Urothelium cell line (cell line): ENCODE results near the gene WNT11.
A peak's percentile ranks its signal among the peaks of the same experiment; 100 is the strongest.

Experiments used
- DNase-seq: peaks from one replicate; pipeline ENCODE4 v3.0.0; 2011; ENCODE audit warnings: low spot score, mixed read lengths
- FAIRE-seq: peaks from 2 replicates; lab custom pipeline; 2011; peaks lifted over from hg19 to GRCh38; lab: Jason Lieb, UNC

Gene WNT11

DNA sequence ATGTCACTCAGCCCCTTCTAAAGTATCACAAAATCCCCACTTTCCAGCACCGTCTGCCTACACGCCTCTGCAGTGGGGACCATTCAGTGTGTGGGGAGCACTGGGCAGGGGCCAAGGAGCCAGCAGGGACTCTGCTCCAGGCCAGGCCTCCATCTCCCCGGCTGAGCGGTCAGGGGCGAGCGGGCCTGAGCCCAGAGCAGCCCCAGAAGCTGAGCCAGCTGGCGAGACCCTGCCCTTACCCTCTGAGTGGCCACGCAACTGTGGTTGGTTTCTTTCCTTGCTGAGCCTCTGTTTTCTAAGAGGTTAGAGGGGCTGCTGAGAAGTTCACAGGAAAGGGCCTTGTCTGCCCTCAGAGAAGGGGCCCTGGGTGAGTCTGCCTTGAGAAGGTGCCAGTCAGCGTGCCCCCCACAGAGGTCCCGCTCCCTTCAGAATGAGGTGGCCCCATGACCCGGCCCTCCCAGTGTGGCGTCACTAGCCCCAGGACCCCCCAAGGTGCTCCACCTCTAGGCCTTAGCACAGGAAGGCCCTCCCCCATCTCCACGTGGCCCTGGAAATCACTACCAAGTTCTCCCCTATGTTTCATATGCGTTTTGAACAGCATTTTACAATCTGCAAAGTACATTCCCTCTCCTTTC lies 46.9 kb downstream of the WNT11 start:
- FAIRE-seq: no peak
- no peak for DNase-seq

DNA sequence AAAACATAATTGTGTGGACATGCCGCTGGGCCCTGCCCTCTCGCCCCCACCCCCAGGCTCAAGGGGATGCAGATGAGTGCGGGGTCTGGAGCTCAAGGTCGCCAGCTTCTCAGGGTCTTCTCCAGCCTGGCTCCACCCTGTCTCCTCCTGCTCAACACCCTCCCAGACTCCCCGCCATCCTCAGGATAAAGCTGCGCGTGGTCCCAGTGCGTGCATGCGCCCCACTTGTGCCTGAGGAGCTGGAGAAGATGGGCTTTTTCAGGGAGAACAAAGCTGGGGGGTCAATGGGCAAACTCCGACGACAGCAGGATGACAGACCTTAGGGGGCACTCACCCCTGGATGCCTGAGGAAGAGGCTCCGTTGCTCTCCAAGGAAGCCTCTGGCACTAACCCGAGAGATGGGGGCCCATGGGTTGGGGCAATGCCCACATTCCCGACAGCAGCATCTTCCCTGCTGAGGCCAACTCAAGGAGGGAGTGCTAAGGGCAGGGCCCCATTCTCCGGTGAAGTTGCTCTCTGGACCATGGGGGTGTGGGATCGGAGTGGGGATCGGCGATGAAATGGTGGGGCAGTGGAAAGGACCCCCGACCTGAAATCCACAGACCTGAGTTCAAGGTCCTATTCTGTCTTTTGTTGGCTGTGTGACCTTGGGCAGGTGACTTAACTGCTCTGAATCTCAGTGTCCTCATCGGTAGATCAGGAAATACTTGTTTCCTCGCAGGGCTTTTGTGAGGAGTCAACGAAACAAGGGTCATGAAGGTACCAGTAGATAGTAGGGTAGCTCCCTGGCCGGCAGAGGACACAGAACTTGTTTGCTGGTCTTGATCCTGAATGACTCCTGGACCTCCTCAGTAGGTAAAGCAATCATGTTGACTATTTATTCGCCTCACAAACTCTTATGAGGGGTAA lies 47.7 kb downstream of the WNT11 start:
- DNase-seq: no peak
- no peak for FAIRE-seq

DNA sequence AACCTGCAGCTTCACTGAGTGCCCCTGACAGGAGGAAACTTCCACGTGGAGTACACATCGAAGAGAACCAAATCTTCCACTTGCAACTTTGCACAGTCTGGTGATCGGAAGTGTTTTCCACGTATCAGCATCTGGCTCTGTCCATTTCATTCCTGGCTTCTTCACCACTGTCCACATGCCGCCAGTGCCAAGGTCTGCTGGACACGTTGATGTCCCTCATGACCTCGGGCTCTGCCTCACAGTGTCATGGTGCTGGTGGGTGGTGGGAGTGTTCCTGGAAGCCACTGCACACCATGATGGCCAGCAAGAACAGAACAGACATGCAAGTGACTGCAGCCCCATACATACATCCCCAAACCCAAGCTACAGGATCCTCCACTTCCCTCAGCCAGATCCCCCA lies 48.4 kb downstream of the WNT11 start:
- DNase-seq (no peak), FAIRE-seq (no peak)

DNA sequence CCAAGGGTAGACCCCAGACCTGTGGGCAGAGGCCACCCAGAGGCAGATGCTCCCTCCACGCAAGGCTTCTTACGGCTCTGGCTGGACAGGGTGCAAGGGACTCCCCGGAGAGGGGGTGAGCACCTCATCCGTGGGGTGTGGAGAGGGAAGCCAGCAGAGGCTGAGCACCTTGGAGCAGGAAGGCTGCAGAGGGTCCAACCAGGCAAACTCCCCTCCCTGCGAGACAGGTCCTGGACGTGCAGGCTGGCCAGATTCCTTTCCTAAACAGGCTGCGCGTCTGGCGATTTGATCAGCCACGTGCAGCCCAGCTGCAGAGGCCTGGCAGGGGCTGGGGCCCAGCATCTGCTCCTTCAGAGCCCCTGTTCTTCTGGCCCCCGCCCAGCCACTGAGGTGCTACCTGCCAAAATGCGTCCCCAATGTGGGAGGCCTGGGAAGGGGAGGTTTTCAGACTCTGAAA lies 49.3 kb downstream of the WNT11 start:
- no peak for FAIRE-seq
- DNase-seq: no peak

DNA sequence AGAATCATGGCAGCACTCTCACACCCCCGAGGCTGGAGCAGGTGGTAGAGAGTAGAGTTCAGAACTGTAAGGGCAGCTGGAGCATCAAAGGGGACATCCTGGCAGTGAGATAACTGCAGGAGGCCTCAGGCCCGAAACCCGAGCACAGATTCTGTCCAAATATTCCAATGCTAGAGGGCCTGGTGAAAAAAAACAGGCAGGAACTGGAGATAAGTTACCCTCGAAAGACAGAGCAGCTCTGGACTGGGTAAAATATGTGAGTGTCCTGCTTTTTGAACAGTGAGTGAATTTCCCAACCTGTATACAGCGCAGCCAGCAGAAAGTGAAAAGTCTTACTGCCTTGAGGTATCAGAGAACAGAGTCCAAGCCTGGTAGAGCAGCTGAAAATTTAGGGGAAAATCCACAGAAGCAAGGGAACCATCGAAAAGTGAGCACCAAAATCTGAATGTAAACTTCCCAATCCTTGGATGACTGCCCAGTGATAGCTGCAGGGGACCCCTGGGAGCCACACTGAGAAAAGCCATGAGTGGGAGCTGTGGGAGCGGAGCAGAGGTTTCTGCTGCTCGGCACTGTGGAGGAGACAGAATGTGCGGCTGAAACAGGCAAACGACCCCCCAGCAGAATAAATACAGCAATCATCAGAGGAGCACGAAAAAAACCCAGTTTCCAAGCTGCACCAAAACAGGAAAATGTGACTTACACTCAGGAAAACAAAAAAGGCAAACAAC lies 50.6 kb downstream of the WNT11 start:
- no peak for FAIRE-seq

DNA sequence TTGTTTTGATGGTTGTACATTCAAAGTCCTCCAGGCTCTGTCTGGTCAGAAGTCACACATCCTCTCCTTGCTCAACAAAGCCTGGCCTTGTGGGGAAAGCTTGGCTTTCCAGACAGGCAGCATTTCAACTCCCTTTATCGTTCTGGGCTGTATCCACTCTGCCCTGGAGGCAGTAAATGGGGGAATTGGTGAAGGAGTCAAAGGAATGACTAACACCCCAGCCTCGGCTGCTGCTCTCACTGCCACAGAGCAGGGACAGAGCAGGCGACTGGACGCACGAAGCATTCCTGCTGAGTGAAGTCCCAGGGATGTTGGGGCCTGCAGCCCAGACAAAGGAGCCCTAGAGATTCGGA lies 52.8 kb downstream of the WNT11 start:
- DNase-seq (no peak), FAIRE-seq (no peak)

More for the DNA sequence above, 50.6 kb downstream of the WNT11 start:
- no peak for DNase-seq

DNA sequence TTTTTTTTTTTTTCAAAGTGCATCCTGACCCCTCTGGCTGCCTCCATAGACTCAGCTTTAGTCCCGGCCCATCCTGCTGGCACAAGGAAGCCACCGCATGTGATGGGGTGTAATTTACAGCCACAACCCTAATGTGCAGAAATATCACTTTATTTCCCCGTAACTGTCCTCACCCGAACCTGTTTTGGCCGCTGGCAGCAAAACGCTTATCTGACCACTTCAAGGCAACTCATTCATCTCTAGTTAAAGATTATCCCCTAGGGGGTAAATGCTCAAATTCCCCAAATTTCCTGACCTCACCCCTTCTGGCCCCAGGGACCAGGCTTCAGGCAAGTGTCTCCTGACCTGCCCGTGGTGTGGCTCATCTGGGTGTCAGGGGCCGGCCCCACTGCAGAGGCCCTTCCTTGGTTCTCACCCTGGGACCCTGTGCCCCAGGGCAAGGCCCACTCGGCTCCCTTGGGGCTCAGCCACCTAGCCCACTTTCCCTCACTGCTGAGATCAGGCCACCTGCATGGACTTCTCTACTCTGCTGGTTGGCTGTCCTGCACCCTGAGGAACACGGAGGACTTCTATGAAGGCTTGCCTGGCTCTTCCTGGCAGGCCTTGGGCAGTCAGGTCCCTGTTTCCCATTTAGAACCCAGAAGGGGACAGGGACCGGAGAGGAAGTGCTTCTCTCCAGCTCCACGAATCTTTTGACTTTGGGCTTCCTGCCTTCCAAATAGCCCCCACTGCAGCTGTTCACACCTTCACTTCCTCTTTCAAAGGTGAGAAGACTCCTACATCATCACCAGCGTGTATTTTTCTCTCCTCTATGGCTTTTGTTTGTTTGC lies 53.3 kb downstream of the WNT11 start:
- no peak for DNase-seq
- FAIRE-seq: no peak

DNA sequence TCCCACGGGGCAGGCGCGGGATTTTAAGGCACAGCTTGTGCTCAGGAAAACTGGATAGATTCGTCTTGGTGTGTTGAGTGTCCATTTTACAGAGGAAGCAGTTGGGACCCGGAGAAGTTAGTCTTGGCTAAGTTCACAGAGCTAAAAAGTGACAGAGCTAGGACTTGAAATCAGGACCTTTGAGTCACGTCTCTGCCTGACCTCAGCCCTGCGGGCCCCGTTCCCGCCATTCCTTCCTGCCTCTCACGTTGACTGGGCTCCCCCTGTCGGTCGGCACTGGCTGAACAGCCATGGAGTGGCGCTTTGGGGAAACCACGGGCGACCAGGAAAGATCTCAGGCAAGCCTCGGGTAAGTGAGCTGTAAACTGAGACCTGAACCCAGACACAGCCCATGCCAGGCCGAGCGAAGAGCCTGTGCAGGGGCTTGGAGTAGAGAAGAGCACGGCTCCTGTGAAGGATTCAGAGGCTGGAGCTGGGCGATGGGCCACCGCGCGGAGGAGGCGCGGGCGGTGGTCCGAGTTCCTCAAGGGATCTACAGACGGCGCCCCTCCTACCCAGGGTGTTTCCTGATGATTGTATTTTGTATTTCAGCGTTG lies 54.1 kb downstream of the WNT11 start:
- DNase-seq: peak; percentile 92
- peak; percentile 46 for FAIRE-seq

DNA sequence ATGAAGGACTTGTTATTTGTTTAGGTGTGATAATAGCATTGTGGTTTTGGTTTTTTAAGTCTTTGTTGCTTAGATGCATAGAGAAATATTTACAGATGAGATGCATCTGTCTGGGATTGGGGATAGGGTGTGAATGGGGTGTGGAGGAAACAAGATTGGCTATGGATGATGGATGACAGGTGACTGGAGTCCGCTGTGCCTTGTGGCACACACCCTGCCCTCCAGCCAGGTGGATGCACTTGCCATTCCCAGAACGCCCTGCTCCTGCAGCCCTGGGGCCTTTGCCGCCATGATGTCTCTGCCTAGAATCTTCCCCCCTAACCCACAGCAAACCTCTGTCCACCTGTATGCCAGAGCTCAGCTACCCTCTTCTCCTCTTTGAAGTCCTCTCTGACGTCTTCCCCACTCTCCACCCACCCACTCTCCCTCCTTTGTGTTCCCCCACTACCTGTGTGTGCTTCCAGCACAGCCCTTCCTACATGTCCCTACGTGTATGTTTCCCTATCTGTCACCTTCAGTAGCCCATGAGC lies 54.7 kb downstream of the WNT11 start:
- FAIRE-seq: no peak
- no peak for DNase-seq

DNA sequence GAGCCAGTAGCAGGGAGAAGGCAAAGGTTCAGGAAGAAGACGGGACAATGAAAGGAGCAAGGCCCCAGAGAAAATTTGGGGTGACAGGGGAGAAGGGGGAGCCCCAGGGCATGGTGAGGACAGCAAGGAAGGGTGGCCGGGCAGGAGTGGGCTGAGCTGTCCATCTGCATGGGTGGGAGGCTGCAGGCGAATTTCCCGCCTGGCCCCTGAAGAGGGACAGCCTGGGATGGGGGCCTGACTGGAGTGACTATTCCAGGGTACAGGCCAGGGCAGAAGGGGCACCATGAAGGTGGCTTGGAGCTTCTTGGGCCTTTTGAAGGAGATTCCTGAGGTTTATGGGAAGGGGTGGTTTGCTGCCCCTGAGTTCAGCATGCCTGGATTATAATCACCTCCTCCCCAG lies 56.2 kb downstream of the WNT11 start:
- FAIRE-seq: no peak

DNA sequence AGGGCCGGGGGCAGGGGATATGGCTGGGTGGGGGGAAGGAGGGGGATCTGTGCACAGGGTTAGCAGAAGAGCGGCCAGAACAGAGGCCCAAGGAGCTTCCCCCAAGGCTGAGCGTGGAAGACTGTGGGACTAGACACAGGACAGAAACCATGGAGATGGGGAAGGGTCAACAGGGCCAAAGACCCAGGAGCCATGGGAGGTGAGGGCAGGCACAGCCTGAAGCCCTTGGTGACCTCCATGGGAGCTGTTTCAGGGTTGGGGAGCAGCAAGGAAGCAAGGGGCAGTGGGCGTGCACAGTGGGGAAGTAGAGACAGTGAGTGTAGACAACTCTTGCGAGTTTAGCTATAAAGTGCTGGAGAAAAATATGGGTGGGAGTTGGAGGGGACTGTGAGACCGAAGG lies 56.6 kb downstream of the WNT11 start:
- FAIRE-seq: no peak
- DNase-seq: no peak

More for the DNA sequence above, 56.2 kb downstream of the WNT11 start:
- DNase-seq: no peak

DNA sequence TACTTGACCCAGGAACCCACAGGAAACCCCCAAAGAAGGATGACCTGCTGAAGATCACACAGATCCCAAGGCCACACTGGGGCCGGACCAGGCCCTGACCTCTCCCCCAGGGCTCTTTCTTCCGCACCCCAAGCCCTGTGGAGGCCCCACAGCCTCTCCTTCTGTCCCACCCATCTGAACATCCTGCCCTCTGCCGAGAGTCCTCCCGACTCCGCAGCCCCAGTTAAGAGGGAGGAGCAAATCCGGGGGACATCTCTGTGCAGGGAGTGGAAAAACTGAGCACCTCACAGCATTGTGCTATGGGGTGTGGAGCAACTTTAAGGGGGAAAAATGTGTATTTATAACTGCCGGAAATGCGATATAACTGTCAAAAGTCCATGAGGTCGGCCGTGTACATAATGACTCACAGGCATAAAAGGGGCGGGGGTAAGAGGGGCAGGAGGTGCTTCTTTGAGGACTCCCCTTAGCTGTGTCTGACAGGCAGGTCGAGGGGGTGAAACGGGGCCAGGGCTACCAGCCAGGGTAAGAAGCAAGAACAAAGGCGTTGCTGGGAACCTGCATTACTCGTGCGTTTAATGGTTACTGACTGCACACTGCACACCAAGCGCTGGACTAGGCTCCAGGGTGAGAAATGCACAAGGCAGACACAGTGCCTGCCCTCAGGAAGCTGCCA lies 57.2 kb downstream of the WNT11 start:
- FAIRE-seq (no peak), DNase-seq (no peak)

DNA sequence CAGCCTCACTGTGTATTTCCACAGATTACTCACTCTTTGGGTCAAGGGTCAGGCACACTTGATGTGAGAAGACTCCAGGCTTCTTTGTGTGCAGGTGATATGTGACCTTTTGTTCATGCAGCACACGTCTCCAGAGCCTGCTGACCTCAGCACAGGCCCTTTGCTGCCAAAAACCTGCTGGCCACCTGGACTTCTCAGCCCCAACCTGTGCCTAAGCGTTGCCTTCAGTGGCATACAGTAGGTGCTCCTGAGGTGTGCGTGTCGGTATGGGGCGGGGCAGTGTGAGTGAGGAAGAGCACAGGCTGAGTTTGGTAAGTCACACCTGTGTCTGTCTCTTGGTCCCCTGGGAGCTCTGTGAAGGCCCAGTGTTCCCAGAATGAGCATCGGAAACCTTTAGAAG lies 58.1 kb downstream of the WNT11 start:
- FAIRE-seq: no peak
- no peak for DNase-seq

DNA sequence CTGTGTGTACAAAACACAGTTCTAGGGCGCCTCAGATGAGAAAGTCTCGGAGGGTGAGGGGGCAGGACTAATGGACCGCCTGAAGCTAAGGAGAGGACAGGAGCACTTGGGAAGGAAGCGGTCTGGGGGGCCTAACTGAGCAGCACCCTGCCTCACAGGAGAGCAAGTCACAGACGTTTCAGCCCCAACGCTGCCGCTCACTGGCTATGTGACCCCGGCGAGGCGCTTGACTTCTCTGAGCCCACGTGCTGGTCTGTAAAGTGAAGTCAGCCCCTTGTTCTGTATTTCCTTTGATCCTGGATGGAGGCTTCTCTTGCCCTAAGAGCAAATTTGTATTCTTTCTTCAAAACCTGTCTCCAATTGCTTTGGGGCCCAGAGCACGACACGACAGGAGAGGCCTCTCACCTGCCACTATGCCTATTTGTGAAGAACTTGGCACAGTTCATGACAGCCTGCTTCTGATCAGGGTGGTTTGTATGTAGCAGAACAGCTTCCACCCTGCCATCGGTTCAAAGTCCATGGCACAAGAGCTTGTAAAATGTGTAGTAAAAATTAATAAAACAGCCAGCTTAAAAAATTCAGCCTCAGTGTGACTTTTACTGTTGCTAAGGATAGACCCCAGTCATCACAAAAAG lies 59.1 kb downstream of the WNT11 start:
- no peak for DNase-seq
- no peak for FAIRE-seq

DNA sequence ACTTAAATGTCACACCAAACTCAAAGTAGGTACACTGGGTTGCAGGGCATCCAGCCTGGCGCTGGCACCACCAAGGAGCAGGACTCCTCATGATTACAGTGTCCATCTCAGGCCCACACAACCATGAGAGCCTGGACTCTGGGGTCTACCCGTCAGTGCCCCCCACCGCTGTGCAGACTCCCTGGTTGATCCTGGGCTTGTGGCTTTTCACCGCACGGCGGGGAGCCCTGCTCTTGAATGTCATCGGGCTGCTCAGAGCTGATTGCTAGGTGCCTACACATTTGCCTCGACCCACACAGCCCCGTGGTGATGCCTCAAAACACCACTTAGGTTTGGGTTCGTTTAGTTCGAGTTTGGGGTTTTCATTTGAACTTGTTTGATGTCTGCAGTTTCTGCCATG lies 63.0 kb downstream of the WNT11 start:
- DNase-seq (no peak), FAIRE-seq (no peak)

DNA sequence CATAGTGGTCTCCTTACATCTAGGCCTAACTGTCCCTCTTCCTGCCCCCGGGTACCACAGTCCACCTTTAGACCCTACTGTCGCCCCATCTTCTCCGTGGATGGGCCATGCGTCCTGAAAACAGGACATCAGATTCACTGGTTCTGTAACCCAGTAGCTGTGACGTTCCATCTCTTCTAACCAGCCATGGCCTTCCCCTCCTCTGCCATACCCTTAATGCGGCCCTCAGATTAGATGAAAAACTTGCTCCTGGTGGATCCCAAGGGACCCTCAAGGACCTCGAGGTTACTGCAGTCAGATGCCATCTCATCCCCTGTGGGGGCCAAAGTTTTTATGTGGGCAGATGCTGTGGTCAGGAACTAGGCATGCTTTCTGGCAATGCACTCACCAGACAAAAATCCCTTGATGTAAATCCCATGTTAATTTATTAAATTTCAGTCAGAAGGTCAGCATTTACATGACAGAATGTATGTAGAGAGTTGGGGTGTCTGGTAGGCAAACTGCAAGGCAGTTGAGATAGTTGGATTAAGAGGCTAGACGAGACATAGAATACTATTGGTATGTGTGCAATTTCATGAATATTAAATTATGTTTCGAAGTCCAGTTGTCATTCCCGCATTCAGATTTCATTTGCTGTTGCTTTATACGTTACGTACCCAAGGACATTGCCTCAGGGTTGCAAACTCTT lies 64.3 kb downstream of the WNT11 start:
- DNase-seq: no peak
- no peak for FAIRE-seq

DNA sequence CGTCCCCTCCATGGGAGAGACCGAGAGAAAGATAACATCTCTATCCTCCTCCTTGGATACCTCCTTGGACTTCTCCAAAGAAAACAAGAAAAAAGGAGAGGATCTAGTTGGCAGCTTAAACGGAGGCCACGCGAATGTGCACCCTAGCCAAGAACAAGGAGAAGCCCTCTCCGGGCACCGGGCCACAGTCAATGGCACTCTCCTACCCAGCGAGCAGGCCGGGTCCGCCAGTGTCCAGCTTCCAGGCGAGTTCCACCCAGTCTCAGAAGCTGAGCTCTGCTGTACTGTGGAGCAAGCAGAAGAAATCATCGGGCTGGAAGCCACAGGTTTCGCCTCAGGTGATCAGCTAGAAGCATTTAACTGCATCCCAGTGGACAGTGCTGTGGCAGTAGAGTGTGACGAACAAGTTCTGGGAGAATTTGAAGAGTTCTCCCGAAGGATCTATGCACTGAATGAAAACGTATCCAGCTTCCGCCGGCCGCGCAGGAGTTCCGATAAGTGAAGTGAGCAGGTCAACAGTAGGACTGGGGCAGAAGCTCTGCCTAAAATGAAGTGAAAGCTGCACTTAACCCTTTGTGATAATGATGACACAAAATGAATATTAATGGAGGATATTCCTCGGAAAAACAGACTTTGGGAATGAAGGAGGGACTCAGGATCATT lies 65.3 kb downstream of the WNT11 start:
- FAIRE-seq (no peak), DNase-seq (no peak)

DNA sequence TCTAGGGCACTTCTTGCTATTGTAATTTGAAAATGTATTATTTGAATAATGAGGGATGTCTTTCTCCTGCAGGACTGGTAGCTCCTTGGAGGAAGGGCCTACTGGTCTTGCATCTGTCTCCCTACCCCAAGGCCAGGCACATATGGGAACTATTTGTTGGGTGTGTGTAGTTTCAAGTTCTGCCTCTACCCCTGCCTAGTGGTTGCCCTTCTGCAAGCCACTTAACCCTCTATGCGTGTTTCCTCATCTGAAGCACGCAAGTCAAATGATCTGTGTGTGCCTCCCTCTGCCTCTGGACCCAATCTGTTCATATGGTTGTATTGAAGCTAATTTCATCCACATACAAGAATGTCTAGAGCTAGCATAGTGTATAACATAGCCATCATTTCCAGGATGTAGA lies 67.0 kb downstream of the WNT11 start:
- no peak for DNase-seq
- no peak for FAIRE-seq
